Body of pancreas (tissue), 4 donors: Measurements from ENCODE around the gene CALHM4.

Source experiments
- POLR2A ChIP-seq, 3 donors: fragments of 450-650 bp; IDR thresholded peaks; one replicate each; pipeline ENCODE4 v1.6.1; 2016; ENCODE audit warnings: antibody characterized with exemption in 3 of 3, mild to moderate bottlenecking in 2 of 3
- TF ChIP-seq, protein P1 (sequence below), 7 experiments: fragments of 450-650 bp in 4 of 7; fragments of 200-600 bp in 3 of 7; sonication (generic) in 3 of 7; IDR thresholded peaks; one replicate each; pipeline ENCODE4 v1.5.1; 2016 to 2019; ENCODE audit warnings: antibody characterized with exemption in 7 of 7

DNA sequence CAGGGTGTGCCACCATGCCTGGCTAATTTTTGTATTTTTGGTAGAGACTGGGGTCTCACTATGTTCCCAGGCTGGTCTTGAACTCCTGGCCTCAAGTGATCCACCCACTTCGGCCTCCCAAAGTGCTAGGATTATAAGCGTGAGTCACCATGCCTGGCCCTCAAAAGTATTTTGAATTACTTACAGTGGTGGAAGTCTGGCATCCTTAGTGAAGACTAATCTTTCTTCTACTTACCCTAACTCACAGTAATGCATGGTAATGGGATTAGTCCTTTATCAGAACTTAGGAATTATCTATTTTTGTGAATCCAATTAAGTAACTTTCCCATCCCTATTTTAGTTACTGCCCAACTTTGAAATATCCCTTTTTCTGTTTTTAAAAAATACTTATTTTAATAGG, 21.7 kb downstream of the CALHM4 start:
- TF ChIP-seq, protein P1, sequence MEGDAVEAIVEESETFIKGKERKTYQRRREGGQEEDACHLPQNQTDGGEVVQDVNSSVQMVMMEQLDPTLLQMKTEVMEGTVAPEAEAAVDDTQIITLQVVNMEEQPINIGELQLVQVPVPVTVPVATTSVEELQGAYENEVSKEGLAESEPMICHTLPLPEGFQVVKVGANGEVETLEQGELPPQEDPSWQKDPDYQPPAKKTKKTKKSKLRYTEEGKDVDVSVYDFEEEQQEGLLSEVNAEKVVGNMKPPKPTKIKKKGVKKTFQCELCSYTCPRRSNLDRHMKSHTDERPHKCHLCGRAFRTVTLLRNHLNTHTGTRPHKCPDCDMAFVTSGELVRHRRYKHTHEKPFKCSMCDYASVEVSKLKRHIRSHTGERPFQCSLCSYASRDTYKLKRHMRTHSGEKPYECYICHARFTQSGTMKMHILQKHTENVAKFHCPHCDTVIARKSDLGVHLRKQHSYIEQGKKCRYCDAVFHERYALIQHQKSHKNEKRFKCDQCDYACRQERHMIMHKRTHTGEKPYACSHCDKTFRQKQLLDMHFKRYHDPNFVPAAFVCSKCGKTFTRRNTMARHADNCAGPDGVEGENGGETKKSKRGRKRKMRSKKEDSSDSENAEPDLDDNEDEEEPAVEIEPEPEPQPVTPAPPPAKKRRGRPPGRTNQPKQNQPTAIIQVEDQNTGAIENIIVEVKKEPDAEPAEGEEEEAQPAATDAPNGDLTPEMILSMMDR (IDR thresholded peaks at IDR 0.05): no peak
- no peak for TF ChIP-seq POLR2A (IDR thresholded peaks at IDR 0.05)
